ENCODE data around the gene ANKRD1.

ANKRD1 gene

GRCh38 chr10:90920986-90921666, at the start of gene ANKRD1:
Gene ANKRD1 (minus strand): TSS chr10:90921087. CDS start chr10:90921027, 60 bp downstream.
- no peak for TF ChIP-seq CTCF (IDR thresholded peaks at IDR 0.05)
- H3K36me3 ChIP-seq: no peaks in the 10 kb centered on the region
- H3K4me1 ChIP-seq: peaks cover 0 to 18% (median 5%) of the 10 kb centered on the region in 4 donors
- H3K9me3 ChIP-seq: no peaks in the 10 kb centered on the region
- no peaks in the 10 kb centered on the region for H3K27me3 ChIP-seq
- DNase-seq: no peak
- intact Hi-C loops (cut with DNase I; ENCODE audit: low total_unique reads): no loop called here
- peak within 1 kb of the TSS; percentile 2 to 29 for H3K27ac ChIP-seq
- no peak within 1 kb of the TSS for H3K4me3 ChIP-seq

DNA sequence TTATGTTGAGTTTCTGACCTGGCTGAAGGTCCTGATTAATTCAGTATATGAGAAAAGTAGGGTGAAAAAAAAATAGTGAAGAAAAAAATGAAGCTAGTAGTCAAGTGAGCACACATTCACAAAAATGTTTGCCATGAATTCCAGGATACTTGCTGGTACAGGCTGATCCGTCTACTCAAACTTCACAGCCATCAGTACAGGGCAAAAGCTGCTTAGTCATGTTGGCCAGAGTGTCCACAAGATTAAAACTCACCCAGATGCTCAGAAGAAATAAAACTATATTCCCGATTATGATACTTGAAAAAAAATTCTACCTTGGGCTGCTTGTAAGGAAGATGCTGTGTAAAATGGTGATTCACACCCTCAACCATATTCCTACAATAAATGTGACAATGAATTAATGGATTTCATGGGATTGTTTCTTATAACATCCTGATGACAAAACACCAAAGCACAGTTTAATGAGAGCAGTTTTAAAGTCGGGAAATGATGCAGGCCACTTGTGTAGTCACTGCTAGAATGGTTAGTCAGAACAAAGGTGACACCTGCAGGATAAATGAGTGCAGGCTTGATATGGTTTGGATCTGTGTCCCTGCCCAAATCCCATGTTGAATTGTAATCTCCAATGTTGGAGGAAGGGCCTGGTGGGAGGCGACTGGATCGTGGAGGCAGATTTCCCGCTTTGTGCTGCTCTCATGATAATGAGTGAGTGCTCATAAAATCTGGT, 49.2 kb upstream of the ANKRD1 start:
- Histone ChIP-seq H3K4me1 (peaks cover 0 to 20% (median 8%) of the 10 kb centered on the region in 4 donors), H3K4me3 (no peak overlapping the region), H3K27me3 (no peaks in the 10 kb centered on the region), H3K27ac (peak overlapping the region; percentile 61 to 74), H3K36me3 (no peaks in the 10 kb centered on the region), H3K9me3 (no peaks in the 10 kb centered on the region)
- no peak for DNase-seq
- TF ChIP-seq CTCF (IDR thresholded peaks at IDR 0.05): peak; percentile 22 to 40
- intact Hi-C loops (cut with DNase I; ENCODE audit: low total_unique reads): no loop called here

DNA sequence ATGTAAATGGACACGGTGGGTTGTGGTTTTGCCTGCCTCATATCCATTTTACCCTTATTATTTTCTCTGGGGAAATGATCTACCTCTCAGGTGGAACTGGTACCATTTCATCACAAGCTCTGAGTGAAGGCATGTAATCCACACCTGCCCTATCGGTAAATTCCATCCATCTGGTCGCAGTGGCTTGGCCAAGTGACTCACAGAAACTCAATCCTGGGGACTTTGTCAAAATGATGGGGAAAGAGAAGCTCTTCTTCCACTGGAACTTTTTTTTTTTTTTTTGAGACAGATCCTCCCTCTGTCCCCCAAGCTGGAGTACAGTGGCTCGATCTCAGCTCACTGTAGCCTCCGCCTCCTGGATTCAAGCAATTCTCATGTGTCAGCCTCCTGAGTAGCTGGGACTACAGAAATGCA, 48.2 kb upstream of the ANKRD1 start:
- no peaks in the 10 kb centered on the region for H3K36me3 ChIP-seq
- H3K4me1 ChIP-seq: peaks cover 0 to 20% (median 9%) of the 10 kb centered on the region in 4 donors
- H3K27ac ChIP-seq: peak overlapping the region; percentile 61 to 74
- H3K27me3 ChIP-seq: no peaks in the 10 kb centered on the region
- intact Hi-C loops (cut with DNase I; ENCODE audit: low total_unique reads): no loop called here
- no peaks in the 10 kb centered on the region for H3K9me3 ChIP-seq
- H3K4me3 ChIP-seq: no peak overlapping the region
- no peak for DNase-seq
- no peak for TF ChIP-seq CTCF (IDR thresholded peaks at IDR 0.05)

DNA sequence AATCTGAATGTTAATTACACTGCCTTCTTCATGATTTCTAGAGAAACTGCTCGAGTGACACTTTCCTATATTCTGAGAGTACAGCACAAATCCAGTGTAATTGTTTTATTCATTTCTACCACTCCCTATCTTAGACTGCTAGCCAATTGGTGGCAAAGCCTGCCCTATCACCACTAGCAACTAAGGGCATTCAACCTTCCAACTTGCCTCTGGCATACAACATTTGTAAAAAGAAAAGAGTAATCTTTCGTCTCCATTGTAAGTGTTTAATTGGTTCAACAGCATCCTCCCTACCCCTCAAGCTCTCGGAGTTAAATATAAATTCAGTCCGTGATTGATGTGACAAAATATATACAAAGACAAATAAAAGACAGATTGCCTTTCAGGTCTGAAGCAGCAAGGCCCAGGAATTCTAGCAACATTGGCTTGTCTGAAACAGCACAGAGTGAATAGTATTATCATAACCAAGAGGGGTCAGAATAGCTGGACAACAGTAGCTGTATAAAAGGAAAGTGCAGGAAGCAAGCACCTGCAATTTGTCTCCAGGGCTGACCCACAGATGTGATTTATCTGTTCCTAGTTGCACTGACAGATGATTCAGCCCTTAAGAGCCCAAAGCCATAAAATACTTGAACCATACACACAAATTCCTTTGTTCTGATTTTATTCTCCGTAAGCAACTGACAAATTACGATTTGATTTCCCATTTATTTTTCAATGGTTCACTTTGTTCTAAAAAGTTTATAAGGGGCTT, 47.6 kb upstream of the ANKRD1 start:
- no peak for DNase-seq
- Histone ChIP-seq H3K9me3 (no peaks in the 10 kb centered on the region), H3K4me3 (no peak overlapping the region), H3K4me1 (peaks cover 0 to 20% (median 9%) of the 10 kb centered on the region in 4 donors), H3K27me3 (no peaks in the 10 kb centered on the region), H3K36me3 (no peaks in the 10 kb centered on the region), H3K27ac (peak overlapping the region; percentile 61 to 74)
- intact Hi-C loops (cut with DNase I; ENCODE audit: low total_unique reads): no loop called here
- no peak for TF ChIP-seq CTCF (IDR thresholded peaks at IDR 0.05)

DNA sequence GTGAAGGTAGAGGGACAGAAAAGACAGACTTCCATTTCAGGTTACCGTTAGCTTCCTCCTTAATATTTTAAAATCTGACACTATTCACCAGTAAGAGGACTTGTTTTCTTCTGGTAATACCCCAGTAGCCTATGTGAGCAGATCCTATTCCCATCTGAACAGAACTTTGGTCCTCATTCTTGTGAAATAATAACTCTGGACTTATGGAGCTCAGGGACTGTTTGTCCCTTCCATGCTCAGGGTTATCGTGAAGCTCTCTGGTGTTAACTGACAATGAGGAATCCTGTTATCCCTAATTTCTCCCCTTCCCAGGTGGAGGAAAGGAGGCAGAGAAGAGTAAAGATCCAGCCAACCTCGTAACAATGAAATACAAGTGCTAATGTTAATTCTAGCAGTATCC, 47.0 kb upstream of the ANKRD1 start:
- intact Hi-C loops (cut with DNase I; ENCODE audit: low total_unique reads): no loop called here
- H3K27me3 ChIP-seq: no peaks in the 10 kb centered on the region
- peaks cover 0 to 20% (median 9%) of the 10 kb centered on the region in 4 donors for H3K4me1 ChIP-seq
- no peaks in the 10 kb centered on the region for H3K9me3 ChIP-seq
- DNase-seq: no peak
- H3K36me3 ChIP-seq: no peaks in the 10 kb centered on the region
- H3K27ac ChIP-seq: no peak overlapping the region
- TF ChIP-seq CTCF (IDR thresholded peaks at IDR 0.05): no peak
- H3K4me3 ChIP-seq: no peak overlapping the region
